Stimulated activated CD4-positive, alpha-beta T cell treated with anti-CD3 and anti-CD28 coated beads, Interleukin-1b, Interleukin-23, amount 100 ng/mL, for 1 hour (primary cell): ENCODE measurements around the gene SESN1.

Source experiments
- DNase-seq, 2 donors: peaks; one replicate each; pipeline ENCODE4 v3.0.0-alpha.2; 2020; ENCODE audit warnings: low read depth in 2 of 2

SESN1 gene

DNA sequence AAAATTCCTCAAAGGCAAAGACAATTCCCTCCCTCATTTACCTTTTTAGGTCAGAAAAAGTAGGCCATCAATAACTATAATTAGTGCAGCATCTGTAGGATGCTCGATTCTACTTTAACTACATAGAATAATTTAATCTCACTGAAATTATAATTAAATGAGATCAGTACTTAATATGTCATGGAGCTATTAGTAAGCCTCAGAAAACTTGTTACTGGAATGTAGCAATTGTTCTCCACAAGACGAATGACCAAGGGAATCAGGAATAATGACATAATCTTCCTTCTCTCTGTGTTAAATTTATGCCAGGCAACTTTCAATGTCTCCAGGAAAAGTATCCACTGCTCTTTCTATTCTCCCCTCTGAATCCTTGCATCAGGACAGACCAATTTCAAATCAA, 34.1 kb downstream of the SESN1 start:
- no peak for DNase-seq

DNA sequence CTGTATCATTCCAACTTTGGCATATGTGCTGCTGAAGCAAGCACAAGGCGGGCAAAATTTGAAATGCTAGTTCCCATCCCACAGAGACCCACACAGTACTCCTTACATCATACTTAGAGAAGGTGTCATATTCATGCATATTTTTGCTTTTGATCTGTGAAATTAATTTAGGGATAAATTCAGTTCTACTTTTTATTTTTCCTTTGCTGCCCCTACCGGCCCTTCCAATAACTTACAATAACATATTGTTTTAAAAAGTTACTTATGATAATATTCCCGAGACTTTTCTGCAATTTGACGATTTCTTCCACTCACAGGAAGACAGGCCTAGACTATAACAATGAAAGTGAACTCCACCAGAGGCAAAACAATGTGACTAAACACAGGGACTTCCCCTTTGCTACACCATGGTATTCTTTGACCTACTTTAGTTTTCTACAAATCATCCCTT, 35.0 kb downstream of the SESN1 start:
- DNase-seq: no peak

DNA sequence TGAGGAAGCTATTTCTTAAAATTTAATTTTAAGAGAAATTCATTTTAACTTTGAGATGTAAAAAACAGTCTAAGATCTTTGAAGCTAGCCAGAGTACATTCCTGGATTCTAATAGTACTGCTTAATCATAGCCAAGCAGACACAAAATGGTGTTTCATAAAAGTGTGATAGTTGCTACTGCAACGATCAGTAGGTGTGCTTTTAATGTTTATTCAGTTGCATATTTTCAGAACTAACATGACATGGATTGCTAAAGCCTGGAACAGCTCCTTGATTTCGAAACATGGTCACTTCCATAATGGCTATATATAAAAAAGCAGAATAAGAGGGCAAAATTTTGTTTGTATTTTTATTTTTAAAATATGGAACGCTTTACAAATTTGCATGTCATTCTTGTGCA, 35.5 kb downstream of the SESN1 start:
- no peak for DNase-seq

DNA sequence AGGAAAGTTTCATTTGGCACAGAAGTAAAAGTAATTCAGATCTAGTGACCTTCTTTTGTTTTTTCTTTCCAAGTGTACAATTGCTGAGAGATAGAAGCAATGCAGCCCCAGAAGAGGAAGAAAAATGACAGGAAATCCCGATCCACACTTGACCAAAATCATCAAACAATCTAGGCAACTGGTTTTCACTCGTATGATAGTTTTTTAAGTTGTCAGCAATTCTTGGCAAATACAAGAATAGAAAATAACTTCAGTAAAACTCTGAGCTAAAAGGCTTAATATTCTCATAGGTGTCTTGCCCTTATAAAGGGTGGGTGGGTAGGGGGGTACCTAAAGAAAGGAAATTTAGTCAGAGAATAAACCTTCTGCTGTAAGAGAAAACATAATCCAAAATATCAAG, 36.0 kb downstream of the SESN1 start:
- DNase-seq: no peak

DNA sequence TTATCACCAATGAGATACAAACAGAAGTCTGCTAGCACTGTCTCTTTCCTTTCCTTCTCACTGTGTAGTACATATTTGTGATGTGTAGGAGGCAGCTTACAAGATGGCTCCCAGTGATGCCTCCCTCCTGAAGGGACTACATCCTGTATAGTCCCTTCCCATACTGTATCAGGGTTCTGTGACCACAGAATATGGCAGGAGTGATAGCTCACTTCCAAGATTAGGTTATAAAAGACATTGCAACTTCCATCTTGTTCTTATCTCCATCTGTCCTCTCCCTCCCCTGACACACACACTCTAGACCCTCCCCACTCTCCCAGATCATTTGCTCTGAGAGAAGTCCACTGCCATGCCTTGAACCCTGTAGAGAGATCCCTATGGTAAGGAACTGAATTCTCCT, 38.0 kb downstream of the SESN1 start:
- DNase-seq: no peak

DNA sequence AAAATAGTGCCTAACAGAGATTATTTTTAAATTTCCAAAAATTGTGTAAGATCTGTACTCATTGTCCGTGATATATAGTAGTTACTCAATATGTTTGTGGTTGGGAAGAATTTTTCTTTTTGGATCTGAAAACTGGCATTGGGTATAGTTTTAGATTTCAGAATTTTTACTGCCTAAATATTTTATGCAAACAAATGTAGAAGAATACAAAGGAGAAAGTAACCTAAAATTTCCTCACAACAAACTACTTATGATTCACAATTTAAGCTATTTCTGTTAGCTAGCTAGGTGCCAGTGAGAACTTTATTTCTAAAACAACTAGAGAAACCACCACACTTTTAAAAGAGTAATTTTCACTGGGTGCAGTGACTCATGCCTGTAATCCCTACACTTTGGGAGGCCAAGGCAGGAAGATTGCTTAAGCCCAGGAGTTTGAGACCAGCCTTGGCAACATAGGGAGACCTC, 38.8 kb downstream of the SESN1 start:
- no peak for DNase-seq

DNA sequence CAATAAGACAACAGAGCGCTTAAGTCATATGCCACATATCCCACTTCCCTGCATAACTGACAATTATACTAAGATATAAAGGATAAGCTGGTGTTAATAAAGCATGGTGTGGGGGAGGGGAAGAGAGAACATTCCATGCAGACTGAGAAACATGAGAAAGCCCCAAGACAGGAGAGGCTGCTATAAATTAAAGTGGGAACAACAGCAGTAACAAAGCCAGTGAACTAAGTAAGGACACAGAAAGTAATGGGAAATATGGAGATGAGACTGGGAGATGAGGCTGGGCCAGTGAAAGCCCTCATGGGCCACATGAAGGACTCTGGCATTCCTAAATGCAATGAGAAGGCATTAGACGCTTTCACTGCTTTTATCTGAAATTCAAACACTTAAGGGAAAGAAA, 41.3 kb downstream of the SESN1 start:
- no peak for DNase-seq

DNA sequence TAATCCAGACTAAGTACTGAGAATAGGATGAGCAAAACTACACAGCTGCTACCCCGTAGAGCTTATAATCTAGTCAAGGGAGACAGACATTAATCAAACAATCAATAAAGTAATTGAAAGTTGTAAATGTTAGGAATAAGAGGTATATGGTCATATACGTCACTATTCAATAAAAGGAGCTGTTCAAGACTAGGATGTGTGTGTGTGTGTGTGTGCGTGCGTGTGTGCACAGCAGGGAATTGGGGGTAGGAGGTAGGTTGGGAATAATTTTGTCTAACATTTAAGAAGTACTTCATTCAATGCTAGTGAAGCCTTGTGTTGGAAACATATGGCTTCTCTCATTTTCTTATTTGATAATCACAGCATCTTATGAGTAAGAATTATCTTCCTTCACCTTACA, 41.8 kb downstream of the SESN1 start:
- DNase-seq: no peak

DNA sequence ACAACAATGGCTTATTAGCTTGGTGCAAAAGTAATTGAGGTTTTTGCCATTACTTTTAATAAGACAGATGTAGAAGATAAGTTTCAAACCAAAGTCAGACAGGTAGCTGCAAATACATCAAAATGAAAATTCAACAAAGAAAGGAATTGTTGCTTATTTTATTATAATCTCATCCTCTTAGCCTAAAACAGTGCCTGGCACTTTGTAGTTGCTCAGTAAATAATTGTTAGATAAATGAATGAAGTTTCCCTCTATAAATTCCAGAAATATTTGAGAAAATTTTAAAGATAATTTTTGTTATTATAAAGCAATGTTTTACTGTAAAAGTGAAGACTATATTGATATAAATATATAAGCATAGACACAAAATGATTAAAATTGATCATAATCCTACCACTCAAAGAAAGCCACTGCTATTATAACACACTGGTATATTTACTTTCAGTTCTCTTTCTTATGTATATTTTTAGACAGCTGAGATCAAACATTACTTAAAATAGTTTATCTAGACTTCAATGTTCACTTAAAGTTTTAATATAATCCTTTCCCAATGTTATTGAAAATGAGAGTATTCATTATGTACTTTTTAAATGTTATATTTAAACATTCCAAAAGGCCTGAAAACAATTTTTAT, 42.5 kb downstream of the SESN1 start:
- DNase-seq: no peak

DNA sequence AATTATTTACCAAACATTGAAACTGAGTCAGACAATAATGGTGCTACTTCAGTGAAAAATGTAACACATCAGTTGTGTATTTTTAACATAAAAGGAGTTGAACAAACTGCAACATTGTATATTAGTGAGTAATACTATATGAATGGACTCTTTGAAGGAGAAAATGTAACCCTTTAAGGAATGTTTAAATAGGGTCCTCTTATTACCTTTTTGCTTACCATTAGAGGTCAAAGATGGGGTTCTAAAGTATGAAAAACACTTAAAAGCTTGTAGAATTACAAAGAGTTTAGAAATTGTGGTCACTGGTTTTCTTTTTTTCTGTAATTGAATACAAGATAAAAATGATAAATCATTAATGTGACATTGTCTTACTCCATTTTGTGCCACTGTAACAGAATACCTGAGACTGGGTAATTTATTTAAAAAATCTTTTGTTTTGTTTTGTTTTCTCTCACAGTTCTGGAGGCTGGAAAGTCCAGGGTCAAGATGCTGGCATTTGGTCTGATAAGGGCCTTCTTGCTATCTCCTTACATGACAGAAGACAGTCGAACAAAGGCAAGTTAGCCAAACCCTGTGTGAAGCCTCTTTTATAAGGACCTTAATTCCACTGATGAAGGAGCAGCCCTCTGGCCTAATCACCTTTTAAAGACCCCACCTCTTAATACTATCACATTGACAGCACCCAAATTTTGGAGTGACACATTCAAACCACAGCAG, 43.2 kb downstream of the SESN1 start:
- no peak for DNase-seq

DNA sequence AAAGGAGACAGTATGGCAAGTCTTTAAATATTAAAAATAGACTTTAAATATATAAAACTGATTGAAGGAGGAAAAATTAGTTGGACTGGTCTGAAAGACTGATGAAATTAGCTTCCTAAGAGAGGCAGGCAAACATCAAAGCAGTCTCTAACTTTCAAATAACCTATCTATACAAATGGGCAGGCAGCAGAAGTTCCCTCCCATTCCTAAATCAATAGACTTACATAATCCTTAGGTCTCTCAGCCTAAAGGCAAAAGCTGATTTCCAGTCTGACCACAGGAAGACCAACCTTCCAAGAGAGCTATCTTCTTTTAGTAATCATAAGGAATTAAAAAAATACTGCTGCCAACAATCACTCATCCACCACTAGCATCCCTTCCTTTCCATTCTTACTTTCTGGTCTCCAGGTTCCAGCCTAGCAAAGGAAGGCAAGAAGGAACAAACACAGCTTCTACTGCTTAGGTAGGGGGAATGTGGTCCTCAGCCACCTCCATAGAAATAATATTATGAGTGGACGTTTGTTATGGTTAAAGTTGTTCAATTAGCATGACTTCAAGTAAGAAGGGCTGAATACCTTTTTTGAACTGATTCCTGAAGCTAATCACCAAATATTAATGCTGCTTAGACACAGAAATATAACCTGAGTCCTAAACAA, 44.1 kb downstream of the SESN1 start:
- no peak for DNase-seq

DNA sequence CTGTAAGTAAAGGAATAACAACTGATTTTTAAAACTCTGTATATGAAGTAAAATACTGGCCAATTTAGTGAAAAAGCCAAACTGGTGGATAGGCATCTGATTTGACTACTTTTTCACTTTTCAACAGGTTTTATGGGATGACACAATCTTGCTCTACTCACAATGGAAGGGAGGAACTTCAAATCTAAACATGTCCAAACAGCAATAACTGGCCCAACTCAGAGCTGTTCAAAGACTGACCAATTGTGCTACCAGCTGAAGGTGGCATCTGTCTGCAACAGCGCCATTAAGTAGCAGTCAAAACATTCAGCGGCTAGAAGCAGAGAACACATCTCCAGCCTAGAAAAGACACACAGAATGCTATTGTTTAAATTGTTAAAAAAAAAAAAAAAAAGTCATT, 44.6 kb downstream of the SESN1 start:
- DNase-seq: no peak

DNA sequence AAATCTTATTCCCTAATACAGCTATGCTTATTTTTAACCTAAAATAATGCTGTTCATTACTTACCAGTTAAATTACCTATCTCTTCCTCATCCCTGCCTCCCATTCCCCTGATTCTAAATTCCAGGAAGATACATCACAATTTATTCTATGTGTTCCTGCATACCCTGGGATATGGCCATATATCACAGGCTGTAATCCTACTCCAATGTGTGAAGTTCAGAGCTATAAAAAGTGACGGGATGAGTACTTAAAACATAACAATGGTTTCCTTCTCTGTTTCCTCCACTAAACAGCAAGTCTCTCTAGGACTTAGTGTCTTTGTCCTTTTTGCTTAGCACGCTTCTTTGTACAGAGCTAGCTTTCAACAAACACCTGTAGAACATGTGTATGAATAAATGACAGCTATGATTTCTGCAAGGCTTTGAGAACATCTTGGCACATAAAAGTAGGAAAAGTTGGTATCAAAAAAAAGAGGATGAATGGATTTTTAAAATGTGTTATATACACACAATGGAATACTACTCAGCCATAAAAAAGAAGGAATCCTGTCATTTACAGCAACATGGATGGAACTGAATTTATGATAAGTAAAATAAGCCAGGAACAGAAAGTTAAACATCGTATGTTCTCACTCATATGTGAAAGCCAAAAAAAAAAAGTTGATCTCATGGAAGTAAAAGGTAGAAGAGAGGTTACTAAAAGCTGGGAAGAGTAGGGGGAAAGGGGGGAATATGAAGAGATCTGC, 45.8 kb downstream of the SESN1 start:
- no peak for DNase-seq

DNA sequence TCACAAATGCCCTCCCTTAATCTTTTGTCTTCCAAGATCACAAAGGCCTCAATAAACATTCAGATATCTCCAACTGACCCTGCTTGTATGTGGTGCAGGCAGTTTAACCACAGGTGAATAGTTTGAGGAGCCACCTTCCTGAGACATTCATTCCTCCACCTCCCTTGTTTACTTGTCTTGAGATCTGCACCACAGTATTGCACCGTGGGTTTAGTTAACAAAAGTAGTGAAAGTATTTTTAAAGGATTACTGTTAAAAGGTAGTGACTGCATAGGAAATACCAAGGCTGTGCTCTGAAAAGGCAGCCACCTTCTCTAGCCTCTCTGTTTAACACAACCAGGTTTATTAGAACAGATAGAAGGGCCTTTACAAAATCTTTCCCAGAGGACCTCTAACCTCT, 46.5 kb downstream of the SESN1 start:
- no peak for DNase-seq

DNA sequence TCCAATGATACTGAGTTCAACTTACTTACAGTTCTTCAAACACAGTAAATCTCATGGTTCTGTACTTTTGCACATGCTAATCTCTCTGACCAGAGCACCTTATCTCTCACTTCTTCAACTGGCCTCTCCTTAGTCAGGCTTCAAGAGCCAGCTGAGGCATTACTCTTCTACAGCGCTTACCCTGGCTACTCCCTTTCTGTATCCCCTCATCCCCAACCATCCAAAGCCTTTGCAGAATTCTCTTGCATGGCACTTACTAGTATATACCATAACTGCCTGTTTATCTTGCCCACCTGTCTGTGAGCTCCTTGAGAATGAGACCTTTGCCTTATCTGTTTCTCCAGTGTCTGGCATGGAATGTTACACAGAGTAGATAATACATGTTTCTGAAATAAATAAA, 49.2 kb downstream of the SESN1 start:
- no peak for DNase-seq

DNA sequence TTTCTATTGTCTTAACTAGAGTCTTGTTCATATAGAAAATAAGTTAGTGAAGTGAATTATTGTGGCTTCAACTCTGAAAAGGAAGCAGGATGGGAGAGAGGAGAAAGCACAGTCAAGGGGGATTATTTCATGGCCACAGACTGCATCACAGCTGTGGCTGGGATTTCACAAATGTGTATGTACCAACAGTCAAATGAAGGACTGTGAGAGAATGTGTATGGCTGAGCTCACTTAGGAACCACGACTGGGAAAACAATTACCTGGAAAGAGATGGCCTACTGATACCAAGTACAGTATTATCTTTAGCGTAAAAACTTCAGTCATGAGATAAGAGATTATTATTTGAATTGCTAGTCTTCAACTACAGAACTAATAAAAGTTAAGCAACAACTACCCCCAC, 54.9 kb downstream of the SESN1 start:
- no peak for DNase-seq

DNA sequence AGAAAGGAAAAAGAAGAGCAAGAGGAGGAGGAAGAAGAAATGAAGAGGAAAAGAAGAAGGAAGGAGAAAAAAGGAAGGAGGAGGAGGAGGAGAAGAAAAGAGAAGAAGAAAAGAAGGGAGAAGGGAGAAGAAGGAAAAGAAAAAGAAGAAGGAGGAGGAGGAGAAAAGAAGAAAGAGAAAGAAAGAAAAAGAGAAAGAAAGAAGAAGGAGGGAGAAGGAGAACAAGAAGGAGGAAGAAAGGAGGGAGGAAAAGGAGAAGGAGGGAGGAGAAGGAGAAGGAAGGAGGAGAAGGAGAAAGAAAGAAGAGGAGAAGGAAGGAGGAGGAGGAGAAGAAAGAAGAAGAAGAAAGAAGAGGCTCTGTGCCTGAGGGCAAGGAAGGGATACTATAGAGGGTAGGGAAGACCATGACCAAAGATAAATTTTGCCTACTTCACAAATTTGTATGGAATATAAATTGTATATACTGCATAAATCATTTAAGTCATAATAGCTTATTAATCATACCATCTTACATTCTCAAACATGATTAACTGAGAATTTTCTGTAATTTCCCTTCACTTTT, 55.7 kb downstream of the SESN1 start:
- DNase-seq: no peak

DNA sequence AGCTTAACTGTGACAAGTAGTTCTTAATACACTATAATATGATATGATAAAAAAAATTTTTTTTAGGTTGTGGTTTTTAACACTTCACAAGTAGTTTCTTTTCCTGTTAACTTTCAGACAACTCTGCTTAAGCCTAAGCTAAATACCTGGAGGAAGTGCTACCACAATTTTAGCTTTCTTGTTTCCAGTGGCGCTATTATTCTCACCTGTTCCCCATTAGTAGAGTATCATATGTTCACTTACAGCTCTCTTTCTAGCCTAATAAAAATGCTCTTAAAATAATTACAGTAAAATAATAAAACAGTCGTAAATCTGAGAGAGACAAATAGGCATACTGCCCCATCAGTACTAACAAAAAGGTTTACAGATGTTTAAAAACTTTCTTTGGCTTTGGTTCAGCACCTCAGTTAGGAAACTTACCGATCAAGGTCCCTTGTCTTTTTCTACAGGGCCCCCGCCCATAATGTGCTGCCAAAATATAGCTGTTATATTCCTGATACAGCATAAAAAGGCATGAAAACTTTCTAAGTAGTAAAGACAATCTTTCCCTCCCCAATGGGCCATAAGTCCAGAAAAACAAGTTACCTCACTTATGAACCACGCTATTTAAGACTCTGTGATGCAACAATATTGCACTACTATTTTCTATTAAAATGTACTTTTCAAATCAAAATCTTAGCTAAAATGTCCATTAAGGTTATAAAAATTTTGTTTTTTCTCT, 57.9 kb downstream of the SESN1 start:
- no peak for DNase-seq

DNA sequence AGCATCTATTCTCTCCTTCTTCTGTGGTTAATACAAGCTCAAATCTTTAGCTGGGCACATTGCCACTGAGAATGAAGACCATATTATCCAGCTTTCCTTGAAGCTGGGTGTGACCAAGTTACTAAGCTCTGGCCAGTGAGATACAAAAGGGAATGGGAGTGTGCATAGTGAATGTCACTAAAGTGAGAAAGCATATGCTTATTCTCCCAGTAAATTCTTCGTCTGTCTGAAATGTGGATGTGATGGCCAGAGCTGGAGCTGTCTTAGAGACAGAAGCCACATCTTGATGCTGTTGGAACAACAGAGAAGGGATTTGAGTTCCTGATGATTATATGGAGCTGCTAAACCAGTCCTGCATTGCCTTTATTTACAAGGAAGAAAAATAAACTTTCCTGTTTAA, 60.1 kb downstream of the SESN1 start:
- no peak for DNase-seq

DNA sequence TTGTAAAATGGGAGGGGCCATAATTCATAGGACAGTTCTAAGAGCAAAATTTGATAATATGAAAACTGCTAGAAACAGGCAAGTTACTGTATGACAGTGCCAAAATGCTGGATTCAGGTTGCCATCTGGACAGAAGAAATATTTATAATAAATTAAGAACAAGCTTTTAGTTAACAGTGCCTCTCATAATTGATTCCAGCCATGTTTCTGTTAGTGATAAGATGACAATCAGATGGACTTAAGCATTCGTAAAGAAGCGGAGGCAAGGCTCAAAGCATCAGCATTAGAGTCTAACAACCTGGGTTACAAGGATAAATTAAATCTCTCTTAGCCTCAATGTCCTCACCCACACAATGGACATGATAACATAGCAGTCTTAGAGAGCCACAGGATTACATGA, 61.0 kb downstream of the SESN1 start:
- no peak for DNase-seq

DNA sequence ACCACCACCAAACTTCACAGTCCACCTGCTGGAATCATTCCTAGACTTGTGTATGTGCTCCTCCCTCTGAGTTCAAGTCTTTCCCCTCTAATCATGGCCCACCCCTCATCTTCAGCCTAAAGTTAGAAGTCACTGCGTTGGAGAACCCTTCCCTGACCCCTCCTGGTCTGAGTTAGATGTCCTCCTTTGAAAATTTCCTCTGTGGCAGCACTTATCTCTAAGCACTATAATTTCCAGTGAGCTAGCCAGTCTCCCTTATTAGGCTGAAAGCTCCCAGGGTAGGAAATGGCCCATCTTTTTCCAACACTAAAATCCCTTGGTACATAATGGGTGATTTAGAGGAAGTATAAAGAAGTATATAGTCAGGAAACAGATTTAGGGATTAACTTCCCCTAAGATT, 63.2 kb downstream of the SESN1 start:
- DNase-seq: no peak
